GM19043 (cell line): Measurements from ENCODE around the gene DIP2C.

Source experiments
- ATAC-seq: cut with Tn5 transposase; IDR thresholded peaks from one replicate; pipeline ENCODE4 v1.9.1; 2021; ENCODE audit warnings: low read depth; ENCODE audit not compliant: unreplicated experiment

DIP2C gene, protein sequence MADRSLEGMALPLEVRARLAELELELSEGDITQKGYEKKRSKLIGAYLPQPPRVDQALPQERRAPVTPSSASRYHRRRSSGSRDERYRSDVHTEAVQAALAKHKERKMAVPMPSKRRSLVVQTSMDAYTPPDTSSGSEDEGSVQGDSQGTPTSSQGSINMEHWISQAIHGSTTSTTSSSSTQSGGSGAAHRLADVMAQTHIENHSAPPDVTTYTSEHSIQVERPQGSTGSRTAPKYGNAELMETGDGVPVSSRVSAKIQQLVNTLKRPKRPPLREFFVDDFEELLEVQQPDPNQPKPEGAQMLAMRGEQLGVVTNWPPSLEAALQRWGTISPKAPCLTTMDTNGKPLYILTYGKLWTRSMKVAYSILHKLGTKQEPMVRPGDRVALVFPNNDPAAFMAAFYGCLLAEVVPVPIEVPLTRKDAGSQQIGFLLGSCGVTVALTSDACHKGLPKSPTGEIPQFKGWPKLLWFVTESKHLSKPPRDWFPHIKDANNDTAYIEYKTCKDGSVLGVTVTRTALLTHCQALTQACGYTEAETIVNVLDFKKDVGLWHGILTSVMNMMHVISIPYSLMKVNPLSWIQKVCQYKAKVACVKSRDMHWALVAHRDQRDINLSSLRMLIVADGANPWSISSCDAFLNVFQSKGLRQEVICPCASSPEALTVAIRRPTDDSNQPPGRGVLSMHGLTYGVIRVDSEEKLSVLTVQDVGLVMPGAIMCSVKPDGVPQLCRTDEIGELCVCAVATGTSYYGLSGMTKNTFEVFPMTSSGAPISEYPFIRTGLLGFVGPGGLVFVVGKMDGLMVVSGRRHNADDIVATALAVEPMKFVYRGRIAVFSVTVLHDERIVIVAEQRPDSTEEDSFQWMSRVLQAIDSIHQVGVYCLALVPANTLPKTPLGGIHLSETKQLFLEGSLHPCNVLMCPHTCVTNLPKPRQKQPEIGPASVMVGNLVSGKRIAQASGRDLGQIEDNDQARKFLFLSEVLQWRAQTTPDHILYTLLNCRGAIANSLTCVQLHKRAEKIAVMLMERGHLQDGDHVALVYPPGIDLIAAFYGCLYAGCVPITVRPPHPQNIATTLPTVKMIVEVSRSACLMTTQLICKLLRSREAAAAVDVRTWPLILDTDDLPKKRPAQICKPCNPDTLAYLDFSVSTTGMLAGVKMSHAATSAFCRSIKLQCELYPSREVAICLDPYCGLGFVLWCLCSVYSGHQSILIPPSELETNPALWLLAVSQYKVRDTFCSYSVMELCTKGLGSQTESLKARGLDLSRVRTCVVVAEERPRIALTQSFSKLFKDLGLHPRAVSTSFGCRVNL (N-terminal part only)

DNA sequence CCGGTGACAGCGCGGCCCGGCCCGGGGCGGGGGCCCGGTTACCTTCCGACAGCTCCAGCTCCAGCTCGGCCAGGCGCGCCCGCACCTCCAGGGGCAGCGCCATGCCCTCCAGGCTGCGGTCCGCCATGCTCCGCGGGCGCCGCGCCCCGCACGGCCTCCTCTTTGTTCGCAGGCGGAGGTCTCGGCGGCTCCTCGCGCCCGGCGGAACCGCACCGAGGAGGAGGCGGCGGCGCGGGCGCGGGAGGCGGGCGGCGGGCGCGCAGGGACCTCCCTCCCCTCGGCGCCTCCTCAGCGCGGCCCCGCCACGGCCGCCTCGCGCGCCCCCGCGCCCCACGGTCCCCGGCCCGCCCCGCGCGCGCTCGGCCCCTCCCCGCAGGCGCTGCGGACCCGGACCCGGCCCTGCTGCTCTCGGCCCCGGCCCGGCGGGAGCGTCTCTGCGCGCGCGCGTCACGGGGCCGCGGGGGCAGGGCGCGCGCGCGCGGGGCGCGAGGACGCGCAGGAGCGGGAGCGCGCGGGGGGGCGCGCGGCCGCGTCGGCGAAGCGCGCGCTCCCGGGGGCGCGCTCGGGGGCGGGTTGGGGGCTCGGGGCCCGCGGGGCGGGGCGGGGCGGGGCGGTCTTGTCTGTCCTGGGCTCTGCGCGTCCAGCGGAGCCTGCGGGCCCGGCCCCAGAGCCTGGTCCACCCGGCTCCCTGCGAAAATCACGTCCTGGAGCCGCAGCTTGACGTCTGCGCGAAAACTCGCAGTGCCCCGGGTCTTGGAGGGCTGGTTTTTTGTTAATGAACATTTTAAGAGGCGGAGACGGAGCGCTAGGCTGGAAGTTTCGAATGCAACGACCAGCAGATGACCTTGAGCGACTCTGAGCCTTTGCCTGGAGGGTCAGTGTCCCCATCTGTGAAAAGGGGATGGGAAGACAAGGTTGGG lies at the start of gene DIP2C:
TSS of gene DIP2C (minus strand) at position 217 of the 920 bp plus-strand sequence. CDS start at position 127, 90 bp downstream.
- no peak for ATAC-seq

DNA sequence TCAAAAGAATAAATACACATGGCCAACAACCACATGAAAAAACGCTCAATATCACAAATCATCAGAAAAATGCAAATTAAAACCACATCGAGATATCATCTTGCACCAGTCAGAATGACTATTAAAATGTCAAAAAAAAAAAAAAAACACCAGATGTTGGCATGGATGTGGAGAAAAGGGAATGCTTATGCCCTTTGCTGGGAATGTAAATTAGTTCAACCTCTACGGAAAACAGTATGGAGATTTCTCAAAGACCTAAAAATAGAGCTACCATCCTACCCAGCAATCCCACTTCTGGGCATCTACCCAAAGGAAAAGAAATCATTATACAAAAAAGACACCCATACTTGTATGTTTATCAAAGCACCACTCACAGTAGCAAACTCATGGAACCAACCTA lies 45.0 kb upstream of the DIP2C start:
- ATAC-seq = no peak

DNA sequence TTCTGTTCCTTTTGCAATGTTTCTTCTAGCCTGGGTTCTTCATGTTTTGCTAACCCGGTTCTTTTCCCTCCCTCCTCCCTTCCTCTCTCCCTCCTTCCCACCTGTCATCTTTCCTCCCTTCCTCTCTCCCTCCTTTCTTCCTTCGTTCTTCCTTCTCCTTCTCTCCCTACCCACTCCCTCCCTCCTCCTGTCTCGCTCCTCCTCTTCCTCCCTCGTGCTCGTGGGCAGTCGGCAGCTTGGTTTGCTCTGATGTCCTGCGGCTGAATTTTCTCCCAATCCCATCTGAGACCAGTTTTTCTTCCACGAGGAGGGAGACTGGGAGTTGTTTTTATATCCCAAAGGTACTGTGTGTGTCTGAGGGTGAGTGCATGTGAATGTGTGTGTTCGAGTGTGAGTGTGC lies 43.6 kb upstream of the DIP2C start:
- no peak for ATAC-seq

DNA sequence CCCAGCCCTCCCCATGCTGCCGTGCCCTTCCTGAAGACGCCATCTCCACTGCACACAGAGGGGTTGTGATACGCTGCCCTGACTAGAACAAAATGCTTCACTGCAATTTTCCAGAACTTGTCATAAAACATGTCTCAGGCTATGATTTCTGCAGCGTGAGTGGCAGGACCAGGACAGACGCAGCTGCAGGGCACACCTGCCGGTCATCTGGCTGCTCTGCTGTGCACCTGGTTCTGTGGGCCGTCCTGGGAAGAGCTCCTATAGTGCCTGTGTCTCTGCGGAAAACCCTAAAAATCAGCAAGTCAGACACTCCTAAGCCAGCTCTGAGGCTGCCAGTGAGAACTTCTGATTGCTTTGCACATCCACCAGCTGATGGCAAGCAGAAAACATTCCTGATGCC lies 39.7 kb upstream of the DIP2C start:
- no peak for ATAC-seq

DNA sequence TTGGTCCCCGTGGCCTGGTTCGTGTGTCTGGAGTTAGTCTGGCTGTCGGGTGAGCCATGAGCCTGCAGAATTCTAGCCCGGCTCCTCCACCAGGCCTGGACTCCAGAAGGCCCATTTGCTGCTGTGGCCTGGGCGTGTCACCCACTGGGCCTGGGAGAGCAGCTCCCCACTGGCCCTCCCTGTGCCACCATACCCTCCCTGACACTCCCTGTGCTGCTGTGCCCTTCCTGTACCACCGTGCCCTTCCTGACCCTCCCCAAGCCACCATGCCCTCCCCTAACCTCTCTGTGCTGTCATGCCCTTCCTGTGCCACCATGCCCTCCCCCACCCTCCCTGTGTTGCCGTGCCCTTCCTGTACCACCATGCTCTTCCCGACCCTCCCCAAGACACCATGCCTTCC lies 39.1 kb upstream of the DIP2C start:
- no peak for ATAC-seq

DNA sequence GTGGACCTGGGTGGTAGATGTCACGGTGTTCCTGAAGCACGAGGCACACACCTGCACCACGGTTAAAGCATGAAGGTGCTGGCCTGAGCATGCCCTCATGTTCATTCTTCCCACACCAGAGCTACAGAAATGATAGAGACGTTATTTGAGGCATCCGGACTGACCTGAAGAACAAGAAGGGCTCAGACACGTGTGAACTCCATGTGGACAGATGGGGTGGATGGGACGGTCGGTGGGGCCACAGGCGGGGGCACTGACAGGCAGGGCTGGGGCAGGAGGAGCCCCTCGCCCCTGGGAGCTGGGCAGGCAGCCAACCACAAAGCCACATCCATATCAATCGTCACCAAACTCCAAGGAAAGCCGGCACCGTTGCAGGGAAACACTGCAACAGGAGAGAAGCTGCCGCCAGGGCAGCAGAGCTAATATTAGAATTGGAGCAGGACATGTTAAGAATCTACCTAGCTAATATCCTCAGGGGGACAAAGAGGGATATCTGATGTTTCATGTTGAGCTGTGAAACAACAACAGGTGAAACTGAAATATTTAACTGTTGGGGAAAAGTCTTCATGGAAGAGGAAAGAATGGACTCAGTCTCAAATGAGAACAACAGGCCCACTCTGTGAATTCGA lies 37.8 kb upstream of the DIP2C start:
- no peak for ATAC-seq

DNA sequence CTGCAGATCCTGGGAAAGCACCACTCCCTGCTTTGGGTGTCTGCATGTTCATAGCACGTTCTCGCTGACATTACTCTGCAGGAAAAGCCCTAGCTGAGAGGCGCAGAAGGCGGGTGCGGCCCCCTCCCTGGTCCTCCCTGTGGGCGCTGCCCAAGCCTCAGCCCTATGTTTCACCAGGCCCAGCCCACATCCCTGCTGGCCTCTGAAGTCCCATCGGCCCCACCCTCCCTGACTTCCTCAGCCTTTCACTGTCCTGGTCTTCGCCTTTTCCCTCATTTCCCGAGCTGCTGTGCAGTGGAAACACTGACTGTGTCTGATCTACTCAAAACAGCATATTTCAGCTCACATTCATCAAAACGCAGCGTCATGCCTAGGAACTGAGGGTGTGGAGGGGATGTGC lies 36.3 kb upstream of the DIP2C start:
- ATAC-seq = no peak

DNA sequence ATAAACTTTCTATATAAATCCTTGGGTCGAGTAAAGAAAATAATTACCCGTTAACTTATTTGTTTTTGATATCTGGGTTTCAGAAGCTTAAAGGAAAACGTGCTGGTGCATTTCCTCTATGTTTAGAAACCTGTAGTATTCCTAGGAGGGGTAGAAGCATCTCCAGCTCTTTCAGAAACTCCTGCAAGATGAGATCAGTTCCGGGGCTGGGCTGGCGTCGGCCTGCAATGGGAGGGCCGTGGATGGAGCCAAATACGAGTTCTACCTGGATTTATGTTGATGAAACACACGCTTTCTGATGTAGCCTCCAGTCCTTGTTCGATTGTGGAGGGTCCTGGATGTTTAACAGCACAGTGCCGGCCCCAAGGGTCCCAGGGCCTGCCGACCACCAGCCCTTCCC lies 35.8 kb upstream of the DIP2C start:
- ATAC-seq = no peak

DNA sequence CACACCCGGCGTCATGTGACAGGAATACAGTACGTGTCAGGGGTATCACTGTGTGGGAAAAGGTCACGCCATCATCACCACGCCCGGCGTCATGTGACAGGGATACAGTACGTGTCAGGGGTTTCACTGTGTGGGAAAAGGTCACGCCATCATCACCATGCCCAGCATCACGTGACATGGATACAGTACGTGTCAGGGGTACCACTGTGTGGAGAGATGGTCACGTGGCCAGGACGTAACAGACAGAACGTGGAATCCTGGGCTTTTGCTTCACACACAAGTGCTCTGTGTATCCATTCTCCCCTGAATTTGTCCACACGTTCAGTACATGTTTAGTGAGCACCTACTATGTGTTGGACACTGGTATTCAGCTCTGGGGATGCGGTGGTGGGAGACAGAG lies 34.5 kb upstream of the DIP2C start:
- no peak for ATAC-seq

DNA sequence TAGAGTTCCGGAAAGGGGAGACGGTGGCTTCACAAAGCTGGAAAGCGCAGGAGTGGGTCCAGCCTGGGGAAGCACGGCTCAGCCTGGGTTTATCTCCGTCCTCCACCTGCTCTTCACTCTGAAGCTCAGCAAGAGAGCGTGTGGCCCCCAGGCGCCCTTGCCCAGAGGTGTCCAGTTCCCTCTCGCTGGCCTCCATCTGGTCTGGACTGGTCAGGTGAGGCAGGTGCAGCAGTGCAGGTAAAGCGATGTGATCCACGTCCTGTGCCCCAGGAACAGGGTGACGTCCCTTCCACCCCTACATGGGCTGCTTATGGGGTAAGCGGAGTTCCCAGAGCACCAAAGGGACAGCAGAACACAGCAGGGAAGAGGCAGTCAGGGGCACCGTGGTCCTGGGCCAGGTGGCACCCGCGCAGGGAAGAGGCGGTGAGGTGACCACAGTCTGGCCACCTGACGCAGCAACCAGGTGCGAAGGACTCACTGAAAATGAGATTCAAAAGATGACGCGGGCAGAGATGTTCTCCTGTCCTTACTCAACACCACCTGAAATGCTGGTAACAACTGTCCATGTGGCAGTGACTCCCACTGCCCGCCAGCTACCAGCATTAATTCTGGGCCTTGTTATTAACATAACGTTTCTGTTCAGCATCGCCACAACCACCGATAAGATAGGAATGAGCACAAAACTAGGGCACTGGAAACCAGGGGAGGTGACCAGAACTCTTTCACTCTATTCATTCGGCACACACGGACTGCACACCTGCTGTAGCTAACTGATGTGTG lies 33.0 kb upstream of the DIP2C start:
- ATAC-seq = no peak

DNA sequence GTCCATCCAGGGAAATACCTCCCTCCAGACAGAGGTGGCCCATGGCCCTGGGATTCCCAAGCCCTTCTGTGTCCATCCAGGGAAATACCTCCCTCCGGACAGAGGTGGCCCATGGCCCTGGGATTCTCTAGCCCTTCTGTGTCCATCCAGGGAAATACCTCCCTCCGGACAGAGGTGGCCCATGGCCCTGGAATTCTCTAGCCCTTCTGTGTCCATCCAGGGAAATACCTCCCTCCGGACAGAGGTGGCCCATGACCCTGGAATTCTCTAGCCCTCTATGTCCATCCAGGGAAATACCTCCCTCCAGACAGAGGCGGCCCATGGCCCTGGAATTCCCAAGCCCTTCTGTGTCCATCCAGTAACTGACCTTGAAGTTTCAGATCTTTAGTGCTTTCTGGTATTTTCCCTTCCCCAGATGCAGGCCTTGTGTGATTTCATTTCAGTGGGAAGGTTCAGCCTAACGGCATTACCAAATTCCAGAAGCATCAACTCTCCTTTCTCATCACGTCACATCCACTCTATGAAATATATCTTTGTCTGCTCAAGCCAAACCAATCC lies 28.8 kb upstream of the DIP2C start:
- ATAC-seq = no peak

DNA sequence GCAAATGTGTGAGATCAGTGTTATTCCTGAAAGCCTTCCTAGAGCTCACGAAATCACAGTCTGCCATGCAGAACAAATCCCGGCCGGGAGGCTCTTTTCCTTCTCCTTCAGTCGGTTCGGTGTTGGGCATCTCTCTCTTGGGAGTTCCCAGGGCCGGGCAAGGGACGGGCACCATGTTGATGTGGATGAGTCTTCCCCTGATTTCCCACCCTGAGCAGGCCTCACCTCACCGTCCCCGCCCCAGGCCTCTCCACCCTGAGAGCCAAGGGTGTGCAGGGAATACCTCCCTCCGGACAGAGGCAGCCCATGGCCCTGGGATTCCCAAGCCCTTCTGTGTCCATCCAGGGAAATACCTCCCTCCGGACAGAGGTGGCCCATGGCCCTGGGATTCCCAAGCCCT lies 28.0 kb upstream of the DIP2C start:
- no peak for ATAC-seq

DNA sequence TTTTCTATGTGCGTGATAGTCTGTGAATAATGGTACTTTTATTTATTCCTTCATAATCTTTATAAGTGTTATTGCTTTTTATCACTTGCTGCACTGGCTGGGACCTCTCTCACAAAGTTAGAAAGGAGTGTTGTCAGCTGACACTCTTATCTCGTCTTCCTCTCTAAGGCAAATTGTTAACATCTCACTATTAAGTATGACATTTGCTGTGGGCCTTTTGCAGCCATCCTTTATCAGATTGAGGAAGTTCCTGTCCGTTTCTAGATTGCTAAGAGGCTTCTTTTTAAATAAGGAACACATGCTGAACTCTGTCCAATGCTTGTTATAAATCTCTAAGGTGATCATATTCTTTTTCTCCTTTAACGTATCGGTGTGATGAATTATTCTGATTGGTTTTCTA lies 27.4 kb upstream of the DIP2C start:
- no peak for ATAC-seq

DNA sequence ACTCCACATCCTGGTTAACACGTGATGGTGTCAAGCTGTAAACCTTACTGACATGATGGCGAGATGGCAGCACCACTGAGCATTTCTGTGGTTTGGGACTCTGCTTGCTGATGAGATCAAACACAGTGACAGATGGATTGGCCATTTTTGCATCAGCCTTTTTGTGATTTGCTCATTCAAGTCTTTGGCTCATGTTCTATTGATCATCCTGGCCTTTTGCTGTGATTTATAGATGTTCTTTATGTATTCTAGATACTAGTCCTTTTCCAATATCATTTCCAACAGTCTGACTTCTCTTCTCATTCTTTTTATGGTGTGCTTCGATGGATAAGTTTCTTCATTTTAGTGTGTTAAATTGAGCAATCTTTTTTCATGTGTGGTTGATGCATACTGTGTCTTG lies 24.7 kb upstream of the DIP2C start:
- ATAC-seq = no peak

DNA sequence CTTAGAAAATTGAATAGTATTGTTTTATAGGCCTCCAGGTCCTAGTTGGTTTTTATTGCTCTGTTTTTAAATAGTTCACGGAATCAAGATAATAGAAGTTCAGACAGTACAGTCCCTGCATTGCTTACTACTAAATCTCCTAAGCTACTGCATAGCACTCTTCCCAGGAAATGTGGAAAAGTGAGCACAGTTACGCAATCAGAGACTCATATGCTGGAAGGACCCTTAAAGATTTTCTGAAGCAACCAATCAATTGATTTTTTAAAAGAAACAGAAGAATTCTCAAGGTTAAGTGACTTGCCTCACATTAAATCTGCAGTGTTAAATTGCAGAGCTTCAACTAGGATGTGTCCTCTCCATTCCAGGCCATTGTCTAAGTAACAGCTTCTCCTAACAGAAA lies 23.1 kb upstream of the DIP2C start:
- no peak for ATAC-seq

DNA sequence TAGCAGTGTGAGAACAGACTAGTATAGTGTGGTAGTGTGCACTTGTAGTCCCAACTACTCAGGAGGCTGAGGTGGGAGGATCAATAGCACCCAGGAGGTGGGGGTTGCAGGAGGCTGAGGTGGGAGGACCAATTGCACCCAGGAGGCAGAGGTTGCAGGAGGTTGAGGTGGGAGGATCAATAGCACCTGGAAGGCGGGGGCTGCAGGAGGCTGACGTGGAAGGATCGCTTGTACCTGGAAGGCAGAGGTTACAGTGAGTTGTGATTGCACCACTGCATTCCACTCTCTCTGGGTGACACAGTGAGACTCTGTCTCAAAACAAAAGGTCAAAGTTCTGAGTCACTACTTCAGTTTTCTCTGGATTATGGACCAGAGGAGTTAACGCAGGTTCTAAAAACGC lies 22.6 kb upstream of the DIP2C start:
- no peak for ATAC-seq

DNA sequence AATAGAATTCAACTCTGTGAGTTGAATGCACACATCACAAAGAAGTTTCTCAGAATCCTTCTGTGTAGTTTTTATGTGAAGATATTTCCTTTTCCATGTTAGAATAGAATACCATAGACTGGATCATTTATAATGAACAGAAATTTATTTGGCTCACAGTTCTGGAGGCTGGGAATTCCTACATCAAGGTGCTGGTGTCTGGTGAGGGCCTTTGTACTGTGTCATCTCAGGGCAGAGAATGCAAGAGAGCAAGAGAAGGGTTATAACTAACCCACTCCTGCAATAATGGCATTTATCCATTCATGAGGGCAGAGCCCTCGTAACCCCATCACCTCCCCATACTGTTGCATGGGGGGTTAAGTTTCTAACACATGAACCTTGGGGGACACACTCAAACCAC lies 18.4 kb upstream of the DIP2C start:
- no peak for ATAC-seq

DNA sequence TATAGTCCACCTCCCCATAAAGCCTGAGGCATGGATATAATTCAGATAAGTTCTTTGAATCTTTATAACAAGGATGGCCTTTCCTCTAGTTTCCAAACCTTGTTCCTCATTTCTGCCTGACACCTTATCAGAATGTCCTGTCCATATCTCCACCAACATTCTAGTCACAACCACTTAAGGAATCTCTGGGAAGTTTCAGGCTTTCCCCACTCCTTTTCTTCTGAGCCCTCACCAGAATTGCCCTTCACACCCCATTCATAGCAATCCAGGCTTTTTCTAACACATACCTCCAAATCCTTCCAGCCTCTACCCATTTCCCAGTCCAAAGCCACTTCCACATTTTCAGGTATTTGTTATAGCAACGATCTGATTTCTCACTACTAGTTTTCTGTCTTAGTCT lies 18.0 kb upstream of the DIP2C start:
- no peak for ATAC-seq
